Measurements from ENCODE around the gene PRKN.

DNA sequence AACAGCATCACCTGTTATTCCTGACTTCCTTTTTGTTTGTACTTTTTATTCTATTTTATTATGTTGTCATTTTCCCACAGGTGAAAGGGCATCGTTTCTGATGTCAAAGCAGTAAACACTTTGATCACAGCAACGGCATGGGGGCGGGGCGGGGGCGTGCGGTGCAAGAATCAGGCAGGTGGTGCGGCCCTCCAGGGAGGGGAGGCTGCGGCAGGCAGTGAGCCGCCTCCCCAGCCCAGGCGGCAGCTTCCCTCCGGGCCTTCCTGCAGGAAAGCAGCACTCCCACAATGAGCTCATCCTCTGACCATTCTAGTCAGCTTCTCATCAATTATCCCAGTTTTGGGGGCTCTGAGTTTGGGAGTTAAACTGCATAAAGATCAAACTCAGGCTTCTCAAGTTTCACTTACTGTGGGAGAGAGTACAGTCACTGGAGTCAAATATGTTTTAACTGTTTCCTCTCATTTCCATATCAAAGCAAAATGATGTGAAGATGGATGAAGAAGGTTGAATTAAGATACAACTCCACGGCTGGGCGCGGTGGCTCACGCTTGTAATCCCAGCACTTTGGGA is 845.3 kb downstream of the PRKN start:
- TF ChIP-seq CSDC2 (CRISPR knock-in tag; IDR thresholded peaks at IDR 0.05) (no peak), ZFP30 (CRISPR knock-in tag; IDR thresholded peaks at IDR 0.05) (no peak), BACH2 (CRISPR knock-in tag; IDR thresholded peaks at IDR 0.05; ENCODE audit: borderline replicate concordance) (no peak), ZC3H10 (CRISPR knock-in tag; IDR thresholded peaks at IDR 0.05) (no peak)

All from SK-N-SH treated with all-trans-retinoic acid at 6 μM for 48 hours (cell line).